GM19035 (cell line): ENCODE results near the gene CDH6.

Experiments
- ATAC-seq: cut with Tn5 transposase; IDR thresholded peaks from one replicate; pipeline ENCODE4 v1.9.1; 2021; ENCODE audit not compliant: unreplicated experiment

Gene CDH6

GRCh38 chr5:31365776-31366175, 172.3 kb downstream of the CDH6 start:
- ATAC-seq = no peak

- no peak for ATAC-seq
Measured at GRCh38 chr5:31366941-31367340, 173.5 kb downstream of the CDH6 start.

GRCh38 chr5:31372124-31372523, 178.6 kb downstream of the CDH6 start:
- ATAC-seq = no peak

- ATAC-seq = no peak
Measured at GRCh38 chr5:31375999-31376720, 182.7 kb downstream of the CDH6 start.

- no peak for ATAC-seq
Measured at GRCh38 chr5:31377274-31377946, 183.9 kb downstream of the CDH6 start.

GRCh38 chr5:31378136-31378535, 184.7 kb downstream of the CDH6 start:
- no peak for ATAC-seq
